Type B pancreatic cell (in vitro differentiated cells): ENCODE results near the gene SLC17A7. TPM values are rescaled to one million over a fixed set of nuclear protein-coding genes. Genes with fewer than 3 reads are reported as not detected.

Experiments
- DNase-seq: peaks from one replicate; pipeline ENCODE4 v3.0.0; 2021; ENCODE audit warnings: mixed read lengths; ENCODE audit not compliant: unreplicated experiment; ENCODE audit errors: extremely low spot score
- H3K27ac Mint-ChIP-seq: 2 replicates; pipeline ENCODE4 v1.8.0; 2021; ENCODE audit warnings: mild to moderate bottlenecking, mixed read lengths
- H3K27me3 Mint-ChIP-seq: 2 replicates; pipeline ENCODE4 v1.8.0; 2021; ENCODE audit warnings: mixed read lengths
- H3K36me3 Mint-ChIP-seq: 2 replicates; pipeline ENCODE4 v1.8.0; 2021; ENCODE audit warnings: mixed read lengths
- H3K4me1 Mint-ChIP-seq: one replicate; pipeline ENCODE4 v1.8.0; 2021; ENCODE audit warnings: mixed read lengths; ENCODE audit not compliant: unreplicated experiment
- H3K4me3 Mint-ChIP-seq: 2 replicates; pipeline ENCODE4 v1.8.0; 2021; ENCODE audit warnings: mild to moderate bottlenecking, mixed read lengths
- H3K9me3 Mint-ChIP-seq: 2 replicates; pipeline ENCODE4 v1.8.0; 2021; ENCODE audit warnings: mixed read lengths
- CTCF ChIP-seq: fragments of 200-600 bp; sonication (generic); conservative IDR thresholded peaks from 2 replicates; pipeline ENCODE4 v1.5.0; 2021; ENCODE audit warnings: antibody characterized with exemption, mild to moderate bottlenecking
- total RNA-seq: library from RNA; stranded (reverse); gene quantifications from 2 replicates; pipeline ENCODE4 v1.2.1, GENCODE V29; 2021; ENCODE audit warnings: low replicate concordance

SLC17A7 gene
- total RNA-seq, 1 donor from 2014 or later = 0.19 TPM

DNA sequence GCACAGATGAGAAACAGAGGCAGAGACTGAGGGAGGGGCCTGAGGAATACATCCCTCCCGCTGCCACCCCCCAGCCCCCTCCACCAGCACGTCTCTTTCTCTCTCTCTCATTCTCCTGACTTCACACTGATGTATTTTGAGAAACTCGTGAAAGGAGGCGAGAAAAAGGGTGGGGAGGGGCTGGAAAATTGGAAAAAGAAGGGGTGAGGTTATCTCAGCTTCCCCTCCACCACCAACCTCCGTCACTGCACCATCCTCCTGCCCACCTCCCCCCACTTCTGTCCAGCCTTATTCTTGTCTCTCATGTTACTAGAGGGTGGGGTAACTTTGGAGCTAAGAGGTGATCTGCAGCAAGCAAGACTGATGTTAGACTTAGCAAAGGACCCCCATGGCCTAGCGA is 1.5 kb downstream of the SLC17A7 start:
- Mint-ChIP-seq H3K9me3 (no peaks in the 10 kb centered on the region), H3K4me3 (peak overlapping the region; percentile 59), H3K27ac (no peak overlapping the region), H3K27me3 (peaks cover 78% of the 10 kb centered on the region), H3K36me3 (no peaks in the 10 kb centered on the region), H3K4me1 (peaks cover 15% of the 10 kb centered on the region)
- no peak for DNase-seq
- TF ChIP-seq CTCF = no peak

- Mint-ChIP-seq H3K4me1 (peaks cover 15% of the 10 kb centered on the region), H3K36me3 (no peaks in the 10 kb centered on the region), H3K4me3 (no peak overlapping the region), H3K9me3 (no peaks in the 10 kb centered on the region), H3K27ac (no peak overlapping the region), H3K27me3 (peaks cover 92% of the 10 kb centered on the region)
- no peak for TF ChIP-seq CTCF
- DNase-seq = no peak
These were observed 3.1 kb downstream of the SLC17A7 start for GRCh38 chr19:49438261-49438660.

GRCh38 chr19:49437231-49437630 is 4.1 kb downstream of the SLC17A7 start:
- H3K9me3 Mint-ChIP-seq = no peaks in the 10 kb centered on the region
- peaks cover 13% of the 10 kb centered on the region for H3K4me1 Mint-ChIP-seq
- H3K27ac Mint-ChIP-seq = no peak overlapping the region
- no peak for DNase-seq
- TF ChIP-seq CTCF = no peak
- no peak overlapping the region for H3K4me3 Mint-ChIP-seq
- H3K27me3 Mint-ChIP-seq = peaks cover 96% of the 10 kb centered on the region
- no peaks in the 10 kb centered on the region for H3K36me3 Mint-ChIP-seq

DNA sequence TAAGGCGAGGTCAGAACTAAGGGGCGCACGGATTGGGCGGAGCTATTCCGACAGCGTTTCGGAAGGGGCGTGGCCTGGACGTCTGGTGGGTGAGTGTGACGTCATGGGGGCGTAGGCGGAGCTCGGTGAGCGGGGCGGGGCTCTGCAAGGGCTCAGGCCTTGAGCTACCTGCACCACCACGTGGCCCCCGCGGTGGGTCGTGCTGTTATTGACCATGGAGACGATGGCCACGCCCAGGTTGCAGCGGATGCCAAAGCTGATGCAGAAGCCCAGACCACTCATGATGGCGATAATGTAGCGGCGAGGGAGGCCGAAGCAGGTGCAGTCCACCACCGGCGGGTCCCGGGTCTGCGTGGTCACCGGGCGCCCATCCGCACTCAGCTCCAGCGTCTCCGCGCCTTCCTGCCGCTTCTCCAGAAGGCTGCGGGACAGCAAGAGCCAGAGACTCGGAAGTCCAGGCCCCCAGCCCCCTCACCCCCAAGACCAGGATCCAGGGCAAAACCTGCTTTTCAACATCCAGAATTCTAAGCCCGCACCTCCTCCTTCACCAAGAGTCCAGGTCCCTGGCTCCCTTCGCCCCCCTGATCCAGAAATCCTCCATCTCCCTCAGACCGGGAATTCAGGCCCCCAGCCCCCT is 4.8 kb downstream of the SLC17A7 start:
- no peaks in the 10 kb centered on the region for H3K36me3 Mint-ChIP-seq
- H3K27ac Mint-ChIP-seq = no peak overlapping the region
- H3K27me3 Mint-ChIP-seq = peaks cover 93% of the 10 kb centered on the region
- no peaks in the 10 kb centered on the region for H3K9me3 Mint-ChIP-seq
- no peak for TF ChIP-seq CTCF
- H3K4me3 Mint-ChIP-seq = no peak overlapping the region
- peaks cover 6% of the 10 kb centered on the region for H3K4me1 Mint-ChIP-seq
- DNase-seq = no peak

DNA sequence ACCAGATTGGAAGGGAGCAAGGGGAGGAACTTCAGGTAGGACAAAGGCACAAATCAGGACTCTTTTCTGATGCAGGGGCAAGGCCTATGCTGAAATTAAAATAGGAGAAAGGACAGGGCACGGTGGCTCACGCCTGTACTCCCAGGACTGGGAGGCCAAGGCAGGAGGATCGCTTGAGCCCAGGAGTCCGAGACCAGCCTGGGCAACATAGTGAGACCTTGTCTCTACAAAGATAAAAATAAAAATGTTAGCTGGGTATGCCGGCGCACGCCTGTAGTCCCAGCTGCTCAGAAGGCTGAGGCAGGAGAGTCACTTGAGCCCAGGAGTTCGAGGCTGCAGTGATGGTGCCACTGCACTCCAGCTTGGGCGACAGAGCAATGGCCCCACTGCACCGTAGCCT is 5.7 kb downstream of the SLC17A7 start:
- H3K9me3 Mint-ChIP-seq = no peaks in the 10 kb centered on the region
- DNase-seq = no peak
- no peak for TF ChIP-seq CTCF
- peaks cover 93% of the 10 kb centered on the region for H3K27me3 Mint-ChIP-seq
- no peaks in the 10 kb centered on the region for H3K36me3 Mint-ChIP-seq
- no peak overlapping the region for H3K27ac Mint-ChIP-seq
- no peak overlapping the region for H3K4me3 Mint-ChIP-seq
- H3K4me1 Mint-ChIP-seq = peaks cover 3% of the 10 kb centered on the region
